Ishikawa (cell line): ENCODE data around the gene OR2C1.

Experiments used
- CEBPB ChIP-seq: IDR thresholded peaks from 2 replicates; pipeline ENCODE4 v1.6.1; 2012
- CREB1 ChIP-seq: IDR thresholded peaks from 2 replicates; pipeline ENCODE4 v1.6.1; 2012; ENCODE audit warnings: low read depth
- EGR1 ChIP-seq: IDR thresholded peaks from 2 replicates; pipeline ENCODE4 v1.6.1; 2012
- EP300 ChIP-seq: IDR thresholded peaks from 2 replicates; pipeline ENCODE4 v1.6.1; 2012; ENCODE audit warnings: borderline replicate concordance
- FOXM1 ChIP-seq: IDR thresholded peaks from 2 replicates; pipeline ENCODE4 v1.6.1; 2012; ENCODE audit warnings: low read depth, borderline replicate concordance
- NFIC ChIP-seq: IDR thresholded peaks from 2 replicates; pipeline ENCODE4 v1.6.1; 2012
- RAD21 ChIP-seq: IDR thresholded peaks from 2 replicates; pipeline ENCODE4 v1.6.1; 2012; ENCODE audit warnings: low read depth
- TAF1 ChIP-seq: IDR thresholded peaks from 2 replicates; pipeline ENCODE4 v1.6.1; 2012; ENCODE audit warnings: low read depth, mild to moderate bottlenecking
- TCF12 ChIP-seq: IDR thresholded peaks from 2 replicates; pipeline ENCODE4 v1.6.1; 2012; ENCODE audit warnings: low read depth
- TEAD4 ChIP-seq: IDR thresholded peaks from 2 replicates; pipeline ENCODE4 v1.6.1; 2012
- USF1 ChIP-seq: IDR thresholded peaks from 2 replicates; pipeline ENCODE4 v1.6.1; 2012
- YY1 ChIP-seq: IDR thresholded peaks from 2 replicates; pipeline ENCODE4 v1.6.1; 2012; ENCODE audit warnings: low read depth
- ZBTB7A ChIP-seq: IDR thresholded peaks from 2 replicates; pipeline ENCODE4 v1.6.1; 2012; ENCODE audit warnings: low read depth
- TF ChIP-seq, protein P1 (sequence below): IDR thresholded peaks from 2 replicates; pipeline ENCODE4 v1.6.1; 2012
- TF ChIP-seq, protein P2 (sequence below): IDR thresholded peaks from 2 replicates; pipeline ENCODE4 v1.6.1; 2012; ENCODE audit warnings: low read depth, mild to moderate bottlenecking

Gene OR2C1

DNA sequence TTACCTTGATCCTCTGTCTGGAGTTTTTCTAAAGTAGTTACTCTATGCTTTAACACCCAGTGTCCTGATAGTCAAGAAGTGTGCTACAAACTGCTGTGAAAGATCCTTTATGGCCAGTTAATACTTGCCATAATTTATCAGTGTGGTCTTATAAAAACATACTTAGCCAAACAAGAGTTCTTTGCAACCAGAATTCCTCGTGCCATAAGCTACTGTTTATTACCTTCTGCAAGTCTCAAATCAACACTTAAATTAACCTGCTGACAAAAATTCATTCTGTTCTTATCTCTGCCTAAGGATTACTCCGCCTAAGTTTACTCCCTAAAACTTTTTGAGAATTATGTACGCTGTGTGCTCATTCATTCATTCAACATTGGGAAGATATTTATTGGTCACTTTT is 27.6 kb upstream of the OR2C1 start:
- TF ChIP-seq FOXM1 (no peak), ZBTB7A (no peak), NFIC (no peak), TEAD4 (no peak), USF1 (no peak), CREB1 (no peak), TCF12 (no peak), CEBPB (no peak), EP300 (no peak), RAD21 (no peak), YY1 (no peak), EGR1 (no peak), TAF1 (no peak)
- TF ChIP-seq, protein P1, sequence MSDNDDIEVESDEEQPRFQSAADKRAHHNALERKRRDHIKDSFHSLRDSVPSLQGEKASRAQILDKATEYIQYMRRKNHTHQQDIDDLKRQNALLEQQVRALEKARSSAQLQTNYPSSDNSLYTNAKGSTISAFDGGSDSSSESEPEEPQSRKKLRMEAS, result no peak
- TF ChIP-seq, protein P2, sequence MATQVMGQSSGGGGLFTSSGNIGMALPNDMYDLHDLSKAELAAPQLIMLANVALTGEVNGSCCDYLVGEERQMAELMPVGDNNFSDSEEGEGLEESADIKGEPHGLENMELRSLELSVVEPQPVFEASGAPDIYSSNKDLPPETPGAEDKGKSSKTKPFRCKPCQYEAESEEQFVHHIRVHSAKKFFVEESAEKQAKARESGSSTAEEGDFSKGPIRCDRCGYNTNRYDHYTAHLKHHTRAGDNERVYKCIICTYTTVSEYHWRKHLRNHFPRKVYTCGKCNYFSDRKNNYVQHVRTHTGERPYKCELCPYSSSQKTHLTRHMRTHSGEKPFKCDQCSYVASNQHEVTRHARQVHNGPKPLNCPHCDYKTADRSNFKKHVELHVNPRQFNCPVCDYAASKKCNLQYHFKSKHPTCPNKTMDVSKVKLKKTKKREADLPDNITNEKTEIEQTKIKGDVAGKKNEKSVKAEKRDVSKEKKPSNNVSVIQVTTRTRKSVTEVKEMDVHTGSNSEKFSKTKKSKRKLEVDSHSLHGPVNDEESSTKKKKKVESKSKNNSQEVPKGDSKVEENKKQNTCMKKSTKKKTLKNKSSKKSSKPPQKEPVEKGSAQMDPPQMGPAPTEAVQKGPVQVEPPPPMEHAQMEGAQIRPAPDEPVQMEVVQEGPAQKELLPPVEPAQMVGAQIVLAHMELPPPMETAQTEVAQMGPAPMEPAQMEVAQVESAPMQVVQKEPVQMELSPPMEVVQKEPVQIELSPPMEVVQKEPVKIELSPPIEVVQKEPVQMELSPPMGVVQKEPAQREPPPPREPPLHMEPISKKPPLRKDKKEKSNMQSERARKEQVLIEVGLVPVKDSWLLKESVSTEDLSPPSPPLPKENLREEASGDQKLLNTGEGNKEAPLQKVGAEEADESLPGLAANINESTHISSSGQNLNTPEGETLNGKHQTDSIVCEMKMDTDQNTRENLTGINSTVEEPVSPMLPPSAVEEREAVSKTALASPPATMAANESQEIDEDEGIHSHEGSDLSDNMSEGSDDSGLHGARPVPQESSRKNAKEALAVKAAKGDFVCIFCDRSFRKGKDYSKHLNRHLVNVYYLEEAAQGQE, result no peak

- TF ChIP-seq, protein P1, result no peak
- TF ChIP-seq, protein P2, result no peak
- no peak for TF ChIP-seq CREB1
- TF ChIP-seq NFIC, result no peak
- TF ChIP-seq EGR1, result no peak
- no peak for TF ChIP-seq RAD21
- no peak for TF ChIP-seq FOXM1
- no peak for TF ChIP-seq CEBPB
- TF ChIP-seq USF1, result no peak
- no peak for TF ChIP-seq TEAD4
- no peak for TF ChIP-seq EP300
- TF ChIP-seq YY1, result no peak
- TF ChIP-seq TCF12, result no peak
- no peak for TF ChIP-seq TAF1
- no peak for TF ChIP-seq ZBTB7A
Measured at GRCh38 chr16:3328643-3329042, 27.0 kb upstream of the OR2C1 start.

GRCh38 chr16:3346041-3346440 is 9.6 kb upstream of the OR2C1 start:
- no peak for TF ChIP-seq USF1
- TF ChIP-seq TEAD4, result no peak
- TF ChIP-seq TCF12, result no peak
- no peak for TF ChIP-seq CEBPB
- no peak for TF ChIP-seq TAF1

- TF ChIP-seq NFIC (no peak), TAF1 (no peak), ZBTB7A (no peak), EP300 (no peak), RAD21 (no peak), TEAD4 (no peak), USF1 (no peak), YY1 (no peak), EGR1 (no peak), CEBPB (no peak)
- TF ChIP-seq, protein P2, result no peak
- TF ChIP-seq, protein P1, result no peak
Measured at GRCh38 chr16:3347586-3347985, 8.1 kb upstream of the OR2C1 start.
